Bronchial epithelial cell (primary cell): ENCODE data around the gene NHS. TPM values are rescaled to one million over a fixed set of nuclear protein-coding genes. Genes with fewer than 3 reads are reported as not detected.

Experiments used
- DNase-seq: peaks from one replicate; pipeline ENCODE4 v3.0.0-alpha.2; 2010; ENCODE audit warnings: low read depth
- FAIRE-seq: peaks from 2 replicates; lab custom pipeline; 2011; peaks lifted over from hg19 to GRCh38; lab: Jason Lieb, UNC
- H3K27me3 ChIP-seq: 2 replicates; pipeline ENCODE4 v1.5.1; 2011; ENCODE audit warnings: low read length; ENCODE audit not compliant: control insufficient read depth, insufficient read depth
- H3K36me3 ChIP-seq: 2 replicates; pipeline ENCODE4 v1.5.1; 2011; ENCODE audit warnings: low read length; ENCODE audit not compliant: control insufficient read depth, insufficient read depth
- H3K4me3 ChIP-seq: 2 replicates; pipeline ENCODE4 v1.5.1; 2011; ENCODE audit warnings: mild to moderate bottlenecking, low read depth, low read length, control low read depth
- total RNA-seq: library from RNA; depleted of rRNA; stranded (reverse); fragments of >200 nt; gene quantifications from 2 replicates; pipeline ENCODE4 v1.2.1, GENCODE V29; 2014
- TF ChIP-seq, protein P1 (sequence below): IDR thresholded peaks from 2 replicates; pipeline ENCODE4 v1.5.1; 2011; ENCODE audit warnings: mild to moderate bottlenecking, moderate library complexity, low read length, control low read depth, inconsistent platforms; ENCODE audit not compliant: insufficient read depth, severe bottlenecking

NHS gene
- 0.79 and 1.0 TPM in 2 replicates for total RNA-seq

GRCh38 chrX:17374619-17375366 lies at the start of gene NHS:
TSS of gene NHS (plus strand) at chrX:17375200. CDS start at chrX:17375758, 558 bp downstream.
- DNase-seq (peak; percentile 85), FAIRE-seq (no peak)
- Histone ChIP-seq H3K4me3 (peak within 1 kb of the TSS; percentile 60), H3K36me3 (no peaks in the 10 kb centered on the region), H3K27me3 (no peaks in the 10 kb centered on the region)
- TF ChIP-seq, protein P1, sequence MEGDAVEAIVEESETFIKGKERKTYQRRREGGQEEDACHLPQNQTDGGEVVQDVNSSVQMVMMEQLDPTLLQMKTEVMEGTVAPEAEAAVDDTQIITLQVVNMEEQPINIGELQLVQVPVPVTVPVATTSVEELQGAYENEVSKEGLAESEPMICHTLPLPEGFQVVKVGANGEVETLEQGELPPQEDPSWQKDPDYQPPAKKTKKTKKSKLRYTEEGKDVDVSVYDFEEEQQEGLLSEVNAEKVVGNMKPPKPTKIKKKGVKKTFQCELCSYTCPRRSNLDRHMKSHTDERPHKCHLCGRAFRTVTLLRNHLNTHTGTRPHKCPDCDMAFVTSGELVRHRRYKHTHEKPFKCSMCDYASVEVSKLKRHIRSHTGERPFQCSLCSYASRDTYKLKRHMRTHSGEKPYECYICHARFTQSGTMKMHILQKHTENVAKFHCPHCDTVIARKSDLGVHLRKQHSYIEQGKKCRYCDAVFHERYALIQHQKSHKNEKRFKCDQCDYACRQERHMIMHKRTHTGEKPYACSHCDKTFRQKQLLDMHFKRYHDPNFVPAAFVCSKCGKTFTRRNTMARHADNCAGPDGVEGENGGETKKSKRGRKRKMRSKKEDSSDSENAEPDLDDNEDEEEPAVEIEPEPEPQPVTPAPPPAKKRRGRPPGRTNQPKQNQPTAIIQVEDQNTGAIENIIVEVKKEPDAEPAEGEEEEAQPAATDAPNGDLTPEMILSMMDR: peak; percentile 51

DNA sequence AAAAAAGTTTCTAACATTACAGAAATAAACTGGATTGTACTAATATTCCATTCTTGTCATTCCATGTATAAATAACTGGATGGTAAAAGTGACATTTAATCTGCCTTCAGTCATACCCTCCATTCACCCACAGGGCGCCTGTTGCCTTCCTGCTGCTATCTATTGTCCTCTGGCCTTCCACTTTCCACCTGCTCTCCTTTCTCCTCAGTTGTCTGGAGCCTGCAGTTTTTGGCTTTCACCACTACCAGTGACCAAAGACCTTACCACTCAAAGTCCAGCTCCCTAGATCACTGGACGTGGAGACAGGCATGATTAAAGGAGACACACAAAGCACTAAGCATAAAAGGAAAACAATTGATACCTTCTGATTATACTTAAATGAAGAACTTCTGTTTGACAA lies 46.2 kb upstream of the NHS start:
- no peak for FAIRE-seq

DNA sequence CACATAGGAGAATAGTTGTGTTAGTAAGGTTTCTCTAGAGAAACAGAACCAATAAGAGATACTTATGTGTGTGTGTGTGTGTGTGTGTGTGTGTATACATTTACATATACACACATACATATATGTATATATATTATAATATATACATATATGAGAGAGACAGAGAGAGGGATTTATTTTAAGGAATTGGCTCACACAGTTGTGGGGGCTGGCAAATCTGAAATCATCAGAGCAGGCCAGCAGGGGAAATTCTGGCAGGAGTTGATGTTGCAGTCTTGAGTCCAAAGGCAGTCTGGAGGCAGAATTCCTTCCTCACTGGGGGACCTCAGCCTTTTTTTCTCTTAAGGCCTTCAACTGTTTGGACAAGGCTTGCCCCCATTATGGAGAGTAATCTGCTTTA lies 38.6 kb upstream of the NHS start:
- Histone ChIP-seq H3K4me3 (no peak overlapping the region), H3K36me3 (no peaks in the 10 kb centered on the region), H3K27me3 (no peaks in the 10 kb centered on the region)
- TF ChIP-seq, protein P1: no peak
- DNase-seq: no peak
- no peak for FAIRE-seq

More for the DNA sequence above, 46.2 kb upstream of the NHS start:
- no peaks in the 10 kb centered on the region for H3K27me3 ChIP-seq
- H3K4me3 ChIP-seq: no peak overlapping the region
- TF ChIP-seq, protein P1: no peak
- no peaks in the 10 kb centered on the region for H3K36me3 ChIP-seq
- DNase-seq: no peak

DNA sequence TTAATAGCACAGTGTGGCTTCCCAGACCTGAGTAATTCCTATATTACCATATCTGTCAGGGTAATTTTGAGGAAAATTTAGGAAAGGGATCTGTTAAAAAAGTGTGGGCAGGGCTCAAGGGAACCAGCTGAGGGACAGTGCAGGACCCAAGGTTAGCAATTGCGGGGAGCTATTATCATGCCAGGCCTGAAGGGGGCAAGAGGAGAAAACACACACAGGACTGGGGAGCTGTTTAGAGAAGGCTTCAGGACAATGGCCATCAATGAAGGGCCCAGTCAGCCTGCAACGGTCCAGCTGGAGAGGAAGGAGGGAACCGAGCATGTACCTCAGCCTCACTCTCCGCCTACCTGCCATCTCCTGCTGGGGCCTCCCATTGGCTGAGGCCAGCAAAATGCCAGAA lies 19.0 kb upstream of the NHS start:
- Histone ChIP-seq H3K27me3 (no peaks in the 10 kb centered on the region), H3K4me3 (no peak overlapping the region), H3K36me3 (no peaks in the 10 kb centered on the region)
- TF ChIP-seq, protein P1: no peak
- FAIRE-seq (peak; percentile 7), DNase-seq (no peak)

DNA sequence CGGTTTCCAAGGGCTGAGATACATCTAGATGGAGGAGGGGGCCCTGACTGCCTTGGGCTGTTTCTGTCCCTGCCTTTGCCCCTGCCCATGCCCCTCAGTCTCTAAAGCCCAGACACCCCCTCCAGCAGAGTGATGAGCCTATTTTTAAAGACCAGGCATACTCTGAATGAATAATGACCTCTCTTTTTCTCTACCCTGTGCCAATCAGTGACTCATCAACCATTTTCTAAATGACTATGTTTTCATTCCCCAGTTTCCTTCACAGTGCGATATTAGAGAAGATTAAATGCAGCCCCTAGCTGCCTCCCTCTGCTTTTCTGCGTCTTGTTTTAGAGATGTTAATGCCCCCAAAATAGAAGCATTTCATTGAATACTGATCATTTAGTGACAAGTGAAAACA lies 15.5 kb upstream of the NHS start:
- H3K36me3 ChIP-seq: no peaks in the 10 kb centered on the region
- FAIRE-seq (no peak), DNase-seq (no peak)
- TF ChIP-seq, protein P1: no peak
- no peaks in the 10 kb centered on the region for H3K27me3 ChIP-seq
- H3K4me3 ChIP-seq: no peak overlapping the region
